GM12878 (cell line): ENCODE measurements around the gene MEX3D. TPM values are rescaled to one million over a fixed set of nuclear protein-coding genes. Genes with fewer than 3 reads are reported as not detected.
A peak's percentile ranks its signal among the peaks of the same experiment; 100 is the strongest.

Source experiments
- ATAC-seq: fragments of 200-7000 bp; cut with Tn5 transposase; 3 replicates; pipeline ENCODE4 v1.9.1; 2020; ENCODE audit warnings: mild to moderate bottlenecking, moderate library complexity
- BruUV-seq: library from RNA; stranded (reverse); fragments of 400-500 nt; replicated peaks from 2 replicates; lab custom pipeline; 2021; lab: Mats Ljungman, UMichigan
- CTCF ChIA-PET: fragments of 300-600 bp; sonication (Branson Sonifier 250); formaldehyde crosslinking; extraction: SDS; loops from one replicate; lab custom pipeline; 2021; ENCODE audit warnings: inconsistent platforms; lab: Yijun Ruan, JAX
- POLR2A ChIA-PET: fragments of 350-600 bp; formaldehyde crosslinking; extraction: SDS; loops from one replicate; lab custom pipeline; 2021; ENCODE audit warnings: inconsistent platforms; lab: Charles Lee
- RAD21 ChIA-PET: fragments of 300-600 bp; sonication (Branson Sonifier 250); formaldehyde crosslinking; loops from one replicate; lab custom pipeline; 2023; ENCODE audit warnings: antibody characterized with exemption; ENCODE audit not compliant: unreplicated experiment; lab: Charles Lee
- SMC1A ChIA-PET: fragments of 300-600 bp; sonication (Branson Sonifier 250); formaldehyde crosslinking; loops from one replicate; lab custom pipeline; 2023; ENCODE audit not compliant: unreplicated experiment, uncharacterized antibody; lab: Charles Lee
- DNase-seq: peaks from one replicate; pipeline ENCODE4 v3.0.0-alpha.2; 2011; ENCODE audit warnings: low read depth, low spot score
- FAIRE-seq: peaks from 3 replicates; lab custom pipeline; 2011; peaks lifted over from hg19 to GRCh38; lab: Jason Lieb, UNC
- H2AFZ ChIP-seq: 2 replicates; pipeline ENCODE4 v1.6.0; 2011; ENCODE audit warnings: low read depth, low read length, control low read depth; ENCODE audit not compliant: control insufficient read depth
- H3K27ac ChIP-seq: 2 replicates; pipeline ENCODE4 v1.5.1; 2011; ENCODE audit warnings: control low read depth; ENCODE audit not compliant: control insufficient read depth, insufficient read depth
- H3K27me3 ChIP-seq, 2 experiments: replicated peaks in 1 of 2; 2 replicates each; pipeline versions ENCODE4 v1.6.0 to v1.6.1; 2011; ENCODE audit warnings: low read length in 1 of 2; ENCODE audit not compliant: control insufficient read depth in 2 of 2, insufficient read depth in 2 of 2
- H3K36me3 ChIP-seq, 2 experiments: 2 replicates each; pipeline ENCODE4 v1.5.1; 2011; ENCODE audit warnings: low read length in 1 of 2; ENCODE audit not compliant: control insufficient read depth in 2 of 2, insufficient read depth in 2 of 2
- H3K4me1 ChIP-seq: 2 replicates; pipeline ENCODE4 v1.6.1; 2011; ENCODE audit warnings: mild to moderate bottlenecking, low read length, moderate library complexity, mixed read lengths; ENCODE audit not compliant: control insufficient read depth, insufficient read depth
- H3K4me2 ChIP-seq: 2 replicates; pipeline ENCODE4 v1.6.0; 2011; ENCODE audit warnings: control low read depth; ENCODE audit not compliant: control insufficient read depth, insufficient read depth
- H3K4me3 ChIP-seq: fragments of 200-600 bp; sonication (generic); 2 replicates; pipeline ENCODE4 v1.5.1; 2016
- H3K79me2 ChIP-seq: 2 replicates; pipeline ENCODE4 v1.6.0; 2011; ENCODE audit warnings: low read length; ENCODE audit not compliant: control insufficient read depth, insufficient read depth
- H3K9ac ChIP-seq: 2 replicates; pipeline ENCODE4 v1.8.0; 2011; ENCODE audit warnings: low read length, control low read depth, mixed read lengths; ENCODE audit not compliant: control insufficient read depth, insufficient read depth
- H3K9me3 ChIP-seq: replicated peaks from 3 replicates; pipeline ENCODE4 v1.5.1; 2011; ENCODE audit warnings: mild to moderate bottlenecking, low read length; ENCODE audit not compliant: control insufficient read depth, insufficient read depth
- H4K20me1 ChIP-seq: 2 replicates; pipeline ENCODE4 v1.6.0; 2011; ENCODE audit not compliant: control insufficient read depth, insufficient read depth
- ATF7 ChIP-seq: fragments of 450-650 bp; IDR thresholded peaks from 2 replicates; pipeline ENCODE4 v1.6.1; 2016; ENCODE audit warnings: low read depth, mild to moderate bottlenecking
- BCL11A ChIP-seq: IDR thresholded peaks from 2 replicates; pipeline ENCODE4 v1.6.1; 2011; ENCODE audit warnings: low read depth, low read length
- CBFB ChIP-seq: IDR thresholded peaks from 2 replicates; pipeline ENCODE4 v1.6.1; 2016; ENCODE audit warnings: antibody characterized with exemption, low read depth
- HDGF ChIP-seq: fragments of 450-650 bp; IDR thresholded peaks from 2 replicates; pipeline ENCODE4 v1.6.1; 2016; ENCODE audit warnings: antibody characterized with exemption
- IKZF1 ChIP-seq: fragments of 450-650 bp; conservative IDR thresholded peaks from 2 replicates; pipeline ENCODE4 v1.6.1; 2017; ENCODE audit warnings: antibody characterized with exemption, mild to moderate bottlenecking
- MYC ChIP-seq: IDR thresholded peaks from 2 replicates; pipeline ENCODE4 v1.6.1; 2011; ENCODE audit warnings: mild to moderate bottlenecking, low read length, moderate library complexity, inconsistent platforms; ENCODE audit not compliant: insufficient read depth, insufficient replicate concordance, insufficient read length, severe bottlenecking
- NR2C2 ChIP-seq: IDR thresholded peaks from 2 replicates; pipeline ENCODE4 v1.6.1; 2011; ENCODE audit warnings: borderline replicate concordance, low read depth; ENCODE audit not compliant: control insufficient read depth, insufficient read length
- RB1 ChIP-seq: fragments of 450-650 bp; formaldehyde crosslinking; IDR thresholded peaks from 2 replicates; pipeline ENCODE4 v1.6.1; 2017; ENCODE audit warnings: mild to moderate bottlenecking, borderline replicate concordance
- SIN3A ChIP-seq: IDR thresholded peaks from 2 replicates; pipeline ENCODE4 v1.6.1; 2012; ENCODE audit warnings: low read depth, low read length, improper control_type of control experiment
- SIX5 ChIP-seq: IDR thresholded peaks from 2 replicates; pipeline ENCODE4 v1.6.1; 2011; ENCODE audit warnings: mild to moderate bottlenecking, low read depth, low read length, moderate library complexity; ENCODE audit not compliant: severe bottlenecking
- SMAD5 ChIP-seq: IDR thresholded peaks from 2 replicates; pipeline ENCODE4 v1.6.1; 2016; ENCODE audit warnings: antibody characterized with exemption, low read depth
- TCF12 ChIP-seq: IDR thresholded peaks from 2 replicates; pipeline ENCODE4 v1.6.1; 2011; ENCODE audit warnings: low read depth, mild to moderate bottlenecking, low read length
- ZNF622 ChIP-seq: fragments of 450-650 bp; IDR thresholded peaks from 2 replicates; pipeline ENCODE4 v1.6.1; 2017; ENCODE audit warnings: mild to moderate bottlenecking, inconsistent platforms
- WGBS: methylation state at CpG from one replicate; pipeline ENCODE4 v1.1.6; 2016; ENCODE audit warnings: low lambda C conversion rate; ENCODE audit not compliant: insufficient replicate concordance, insufficient coverage; ENCODE audit errors: missing lambda C conversion rate; 5-methylcytosine and 5-hydroxymethylcytosine counted together
- in situ Hi-C: fragments of 300-500 bp; cut with MboI; formaldehyde crosslinking; loops from 9 replicates; pipeline ENCODE4 v1.14.3; 2018; ENCODE audit warnings: mixed read lengths
- intact Hi-C: fragments of 100-400 bp; cut with micrococcal nuclease; formaldehyde crosslinking; loops from one replicate; pipeline ENCODE4 v1.14.2; 2022; ENCODE audit not compliant: unreplicated experiment
- polyA plus RNA-seq, 11 experiments: library from polyadenylated mRNA; depleted of rRNA in 4 of 11; unstranded in 6 of 11; stranded (reverse) in 5 of 11; fragments of >200 nt; fragmentation: Nextera tagmentation in 4 of 11; fragmentation: Illumina TruSeq in 1 of 11; extraction: Ambion mirVana in 4 of 11; extraction: Trizol in 1 of 11; gene quantifications; 1 replicate in 1 of 11; 2 replicates in 10 of 11; pipeline versions ENCODE4 v1.2.1 to v1.2.3, GENCODE V29; 2011 to 2016; ENCODE audit warnings: inconsistent platforms in 2 of 11, missing spikeins in 2 of 11, low read depth in 1 of 11
- total RNA-seq, 4 experiments: library from RNA; depleted of rRNA in 3 of 4; stranded (reverse); fragments of >200 nt in 3 of 4; fragmentation: Illumina TruSeq in 1 of 4; extraction: Trizol in 1 of 4; gene quantifications; 2 replicates each; pipeline versions ENCODE4 v1.2.1 to v1.2.3, GENCODE V29; 2013 to 2021
- TF ChIP-seq, protein P1 (sequence below): fragments of 450-650 bp; IDR thresholded peaks from 2 replicates; pipeline ENCODE4 v1.6.1; 2017; ENCODE audit warnings: antibody characterized with exemption, mild to moderate bottlenecking, moderate library complexity

MEX3D gene
- total and polyA plus RNA-seq, 10 of the 15 experiments (the other 5 are each of a cell fraction or from before 2014, with no cell fraction given) = 0.18 to 6.8 (median 0.81) TPM

DNA sequence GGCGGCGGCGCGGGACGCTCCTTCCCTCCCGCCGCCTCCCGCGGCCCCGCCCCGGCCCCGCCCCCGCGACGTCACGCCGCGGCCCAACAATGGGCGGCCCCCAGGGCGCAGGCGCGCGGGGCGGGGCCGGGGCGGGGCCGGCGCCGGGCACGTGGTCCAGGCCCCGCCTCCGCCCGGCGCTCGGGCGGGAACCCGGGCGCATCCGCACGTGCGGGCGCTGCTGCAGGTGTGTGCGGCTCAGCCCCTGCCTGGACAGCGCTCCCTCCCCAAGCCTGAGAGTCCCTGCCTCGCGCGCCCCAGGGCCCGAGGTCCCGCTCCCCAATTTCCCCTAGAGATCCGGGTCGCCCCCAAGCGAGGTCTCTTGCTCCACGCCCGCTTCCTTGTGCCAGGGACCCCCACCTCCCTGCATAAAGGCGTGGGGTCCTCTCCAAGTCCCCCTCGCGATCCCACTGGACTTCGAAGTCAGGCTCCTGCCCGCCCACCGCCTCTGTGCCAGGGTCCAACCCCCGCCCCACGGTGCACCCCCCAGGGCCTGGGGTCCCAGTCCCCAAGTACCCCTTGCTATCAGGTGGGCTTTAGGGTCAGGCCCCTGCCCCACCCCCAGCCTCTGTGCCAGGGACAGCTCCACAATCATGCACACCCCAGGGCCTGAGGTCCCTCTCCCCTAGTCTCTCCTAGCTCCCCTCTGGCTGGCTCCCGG is at the start of gene MEX3D (continued):
- TF ChIP-seq IKZF1 (peak; percentile 30; the same call in 1 of the 2 replicates), NR2C2 (no peak), RB1 (peak; percentile 60; the same call in 1 of the 2 replicates), TCF12 (peak; percentile 72; the same call in 1 of the 2 replicates)

DNA sequence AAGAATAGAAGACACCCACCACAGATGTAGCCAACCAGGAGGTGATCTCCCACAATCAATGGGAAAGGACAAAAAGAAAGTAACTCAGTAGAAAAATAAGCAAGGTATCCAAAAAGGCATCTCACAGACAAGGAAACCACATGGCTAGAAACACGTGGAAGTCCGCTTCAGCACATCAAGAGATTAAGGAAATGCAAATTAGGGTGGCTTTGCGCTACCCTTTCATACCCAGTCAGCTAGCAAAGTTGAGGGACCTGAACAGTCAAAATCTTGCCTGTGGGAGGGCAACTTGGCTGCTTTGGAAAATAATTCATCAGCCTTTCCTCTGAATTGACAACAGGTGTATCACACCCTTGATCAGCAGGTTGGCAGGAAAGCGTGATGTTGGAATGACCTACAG is 48.8 kb upstream of the MEX3D start:
- WGBS = 73% methylated on average over 4 of the region's 4 CpGs
- no peak overlapping the region for H3K27ac ChIP-seq
- peaks cover 17 to 67% of the 10 kb centered on the region in 2 experiments for H3K36me3 ChIP-seq
- no peak overlapping the region for H3K4me3 ChIP-seq
- H3K27me3 ChIP-seq = no peaks in the 10 kb centered on the region
- intact Hi-C loops = no loop called here
- H3K9me3 ChIP-seq = no peaks in the 10 kb centered on the region
- FAIRE-seq (no peak), DNase-seq (no peak), ATAC-seq (no peak)
- in situ Hi-C loops = no loop called here
- no peaks in the 10 kb centered on the region for H3K79me2 ChIP-seq
- H3K9ac ChIP-seq = no peak overlapping the region
- ChIA-PET SMC1A (interaction anchor here (1.5 kb wide), 1 partner anchor 56 kb away, joined by 4 read pairs; no protein-coding TSS in a partner anchor), POLR2A (interaction anchor here (1.5 kb wide), 1 partner anchor 10 kb away, joined by 3 read pairs; no protein-coding TSS in a partner anchor), CTCF (interaction anchor here (0.9 to 1.5 kb wide), 3 partner anchors 34 to 147 kb away, joined by 3 to 4 read pairs (median 4); no protein-coding TSS in a partner anchor), RAD21 (no interaction called here)
- no peaks in the 10 kb centered on the region for H4K20me1 ChIP-seq
- BruUV-seq = no TSS peak
- no peak overlapping the region for H3K4me2 ChIP-seq
- H3K4me1 ChIP-seq = no peaks in the 10 kb centered on the region
- H2AFZ ChIP-seq = no peak overlapping the region
- TF ChIP-seq SIN3A (no peak), SIX5 (no peak), MYC (no peak), ZNF622 (no peak), HDGF (no peak), SMAD5 (no peak), CBFB (no peak), ATF7 (no peak), BCL11A (no peak)
- TF ChIP-seq, protein P1, sequence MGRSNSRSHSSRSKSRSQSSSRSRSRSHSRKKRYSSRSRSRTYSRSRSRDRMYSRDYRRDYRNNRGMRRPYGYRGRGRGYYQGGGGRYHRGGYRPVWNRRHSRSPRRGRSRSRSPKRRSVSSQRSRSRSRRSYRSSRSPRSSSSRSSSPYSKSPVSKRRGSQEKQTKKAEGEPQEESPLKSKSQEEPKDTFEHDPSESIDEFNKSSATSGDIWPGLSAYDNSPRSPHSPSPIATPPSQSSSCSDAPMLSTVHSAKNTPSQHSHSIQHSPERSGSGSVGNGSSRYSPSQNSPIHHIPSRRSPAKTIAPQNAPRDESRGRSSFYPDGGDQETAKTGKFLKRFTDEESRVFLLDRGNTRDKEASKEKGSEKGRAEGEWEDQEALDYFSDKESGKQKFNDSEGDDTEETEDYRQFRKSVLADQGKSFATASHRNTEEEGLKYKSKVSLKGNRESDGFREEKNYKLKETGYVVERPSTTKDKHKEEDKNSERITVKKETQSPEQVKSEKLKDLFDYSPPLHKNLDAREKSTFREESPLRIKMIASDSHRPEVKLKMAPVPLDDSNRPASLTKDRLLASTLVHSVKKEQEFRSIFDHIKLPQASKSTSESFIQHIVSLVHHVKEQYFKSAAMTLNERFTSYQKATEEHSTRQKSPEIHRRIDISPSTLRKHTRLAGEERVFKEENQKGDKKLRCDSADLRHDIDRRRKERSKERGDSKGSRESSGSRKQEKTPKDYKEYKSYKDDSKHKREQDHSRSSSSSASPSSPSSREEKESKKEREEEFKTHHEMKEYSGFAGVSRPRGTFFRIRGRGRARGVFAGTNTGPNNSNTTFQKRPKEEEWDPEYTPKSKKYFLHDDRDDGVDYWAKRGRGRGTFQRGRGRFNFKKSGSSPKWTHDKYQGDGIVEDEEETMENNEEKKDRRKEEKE = no peak
